Activated naive CD8-positive, alpha-beta T cell treated with anti-CD3 and anti-CD28 coated beads, Interleukin-2, amount 50 U/mL, for 24 hours (primary cell): ENCODE measurements around the gene APMAP.
"Not testable (repeated sequence)": the region's sequence is repeated elsewhere in the genome, so short reads cannot be mapped to it uniquely, and the experiment has no call there.

Experiments
- ATAC-seq: fragments of 150-1000 bp; cut with Tn5 transposase; one replicate; pipeline ENCODE4 v1.10.0; 2021
- DNase-seq: peaks from one replicate; pipeline ENCODE4 v3.0.0; 2021
- H3K27ac Mint-ChIP-seq: one replicate; pipeline ENCODE4 v1.8.0; 2021; ENCODE audit warnings: mild to moderate bottlenecking, mixed read lengths
- H3K27me3 Mint-ChIP-seq: one replicate; pipeline ENCODE4 v1.8.0; 2021; ENCODE audit warnings: mixed read lengths
- H3K36me3 Mint-ChIP-seq: one replicate; pipeline ENCODE4 v1.8.0; 2021; ENCODE audit warnings: low read depth, mixed read lengths
- H3K4me1 Mint-ChIP-seq: one replicate; pipeline ENCODE4 v1.8.0; 2021; ENCODE audit warnings: mixed read lengths
- H3K4me3 Mint-ChIP-seq: one replicate; pipeline ENCODE4 v1.8.0; 2021; ENCODE audit warnings: mild to moderate bottlenecking, moderate library complexity, mixed read lengths
- H3K9me3 Mint-ChIP-seq: one replicate; pipeline ENCODE4 v1.8.0; 2021; ENCODE audit warnings: mixed read lengths

APMAP gene

GRCh38 chr20:24953209-24953575, 39.4 kb downstream of the APMAP start:
- peaks cover 54% of the 10 kb centered on the region for H3K4me1 Mint-ChIP-seq
- H3K4me3 Mint-ChIP-seq, result peak overlapping the region; percentile 46
- H3K27me3 Mint-ChIP-seq, result no peaks in the 10 kb centered on the region
- ATAC-seq (no peak), DNase-seq (no peak)
- peaks cover 42% of the 10 kb centered on the region for H3K36me3 Mint-ChIP-seq
- H3K27ac Mint-ChIP-seq, result peak overlapping the region; percentile 69
- no peaks in the 10 kb centered on the region for H3K9me3 Mint-ChIP-seq

- Mint-ChIP-seq H3K27ac (peak overlapping the region; percentile 69), H3K4me3 (peak overlapping the region; percentile 89), H3K36me3 (peaks cover 44% of the 10 kb centered on the region), H3K4me1 (peaks cover 60% of the 10 kb centered on the region), H3K9me3 (peaks cover 6% of the 10 kb centered on the region), H3K27me3 (no peaks in the 10 kb centered on the region)
- ATAC-seq (no peak), DNase-seq (no peak)
Measured at GRCh38 chr20:24952376-24953208, 40.0 kb downstream of the APMAP start.

GRCh38 chr20:24951536-24952083, 40.9 kb downstream of the APMAP start:
- Mint-ChIP-seq H3K27ac (peak overlapping the region; percentile 69), H3K9me3 (peaks cover 16% of the 10 kb centered on the region), H3K36me3 (peaks cover 54% of the 10 kb centered on the region), H3K4me3 (peak overlapping the region; percentile 89), H3K27me3 (no peaks in the 10 kb centered on the region), H3K4me1 (peaks cover 68% of the 10 kb centered on the region)
- ATAC-seq, result no peak
- no peak for DNase-seq

GRCh38 chr20:24950836-24951525, 41.6 kb downstream of the APMAP start:
- peaks cover 64% of the 10 kb centered on the region for H3K4me1 Mint-ChIP-seq
- no peaks in the 10 kb centered on the region for H3K27me3 Mint-ChIP-seq
- peak overlapping the region; percentile 69 for H3K27ac Mint-ChIP-seq
- peaks cover 54% of the 10 kb centered on the region for H3K36me3 Mint-ChIP-seq
- DNase-seq (no peak), ATAC-seq (no peak)
- peaks cover 19% of the 10 kb centered on the region for H3K9me3 Mint-ChIP-seq
- peak overlapping the region; percentile 89 for H3K4me3 Mint-ChIP-seq

GRCh38 chr20:24950128-24950835, 42.3 kb downstream of the APMAP start:
- ATAC-seq, result no peak
- Mint-ChIP-seq H3K36me3 (peaks cover 56% of the 10 kb centered on the region), H3K4me1 (peaks cover 65% of the 10 kb centered on the region), H3K4me3 (peak overlapping the region; percentile 89), H3K9me3 (peaks cover 26% of the 10 kb centered on the region), H3K27ac (peak overlapping the region; percentile 97), H3K27me3 (no peaks in the 10 kb centered on the region)
- DNase-seq, result no peak

GRCh38 chr20:24949756-24950127, 42.8 kb downstream of the APMAP start:
- Mint-ChIP-seq H3K36me3 (peaks cover 51% of the 10 kb centered on the region), H3K4me3 (peak overlapping the region; percentile 89), H3K27me3 (no peaks in the 10 kb centered on the region), H3K4me1 (peaks cover 60% of the 10 kb centered on the region), H3K9me3 (peaks cover 30% of the 10 kb centered on the region), H3K27ac (peak overlapping the region; percentile 97)
- peak; percentile 37 for DNase-seq
- peak; percentile 12 for ATAC-seq

GRCh38 chr20:24948939-24949679, 43.4 kb downstream of the APMAP start, which contains the start of gene CST7:
Gene CST7 (plus strand): TSS chr20:24949269. CDS start chr20:24949506, 237 bp downstream.
- ATAC-seq (peak; percentile 95), DNase-seq (peak; percentile 90)
- peak within 1 kb of the TSS; percentile 97 for H3K27ac Mint-ChIP-seq
- H3K36me3 Mint-ChIP-seq, result peaks cover 47% of the 10 kb centered on the region
- no peaks in the 10 kb centered on the region for H3K27me3 Mint-ChIP-seq
- peaks cover 36% of the 10 kb centered on the region for H3K9me3 Mint-ChIP-seq
- H3K4me3 Mint-ChIP-seq, result peak within 1 kb of the TSS; percentile 89
- peaks cover 55% of the 10 kb centered on the region for H3K4me1 Mint-ChIP-seq

- DNase-seq, H3K27me3 Mint-ChIP-seq, ATAC-seq: not testable (repeated sequence)
- peak overlapping the region; percentile 97 for H3K27ac Mint-ChIP-seq
- H3K36me3 Mint-ChIP-seq, result peaks cover 41% of the 10 kb centered on the region
- peaks cover 49% of the 10 kb centered on the region for H3K4me1 Mint-ChIP-seq
- H3K4me3 Mint-ChIP-seq, result peak overlapping the region; percentile 89
- peaks cover 40% of the 10 kb centered on the region for H3K9me3 Mint-ChIP-seq
Measured at GRCh38 chr20:24948396-24948938, 44.1 kb downstream of the APMAP start.

- Mint-ChIP-seq H3K4me1 (peaks cover 36% of the 10 kb centered on the region), H3K36me3 (peaks cover 34% of the 10 kb centered on the region), H3K9me3 (peaks cover 50% of the 10 kb centered on the region)
- not testable (repeated sequence) for H3K4me3 Mint-ChIP-seq, DNase-seq, H3K27me3 Mint-ChIP-seq, ATAC-seq, H3K27ac Mint-ChIP-seq
Measured at GRCh38 chr20:24946376-24946775, 46.2 kb downstream of the APMAP start.

GRCh38 chr20:24943731-24944130, 48.8 kb downstream of the APMAP start:
- Mint-ChIP-seq H3K27me3 (no peaks in the 10 kb centered on the region), H3K27ac (no peak overlapping the region), H3K9me3 (peaks cover 59% of the 10 kb centered on the region), H3K36me3 (peaks cover 38% of the 10 kb centered on the region), H3K4me3 (no peak overlapping the region), H3K4me1 (peaks cover 25% of the 10 kb centered on the region)
- ATAC-seq, result no peak
- DNase-seq, result no peak

- Mint-ChIP-seq H3K27me3 (no peaks in the 10 kb centered on the region), H3K4me1 (peaks cover 20% of the 10 kb centered on the region), H3K4me3 (no peak overlapping the region), H3K27ac (no peak overlapping the region), H3K9me3 (peaks cover 59% of the 10 kb centered on the region), H3K36me3 (peaks cover 35% of the 10 kb centered on the region)
- DNase-seq (no peak), ATAC-seq (no peak)
Measured at GRCh38 chr20:24943196-24943595, 49.4 kb downstream of the APMAP start.

- ATAC-seq (no peak), DNase-seq (no peak)
- Mint-ChIP-seq H3K4me1 (peaks cover 15% of the 10 kb centered on the region), H3K27me3 (no peaks in the 10 kb centered on the region), H3K4me3 (no peak overlapping the region), H3K9me3 (peaks cover 54% of the 10 kb centered on the region), H3K27ac (no peak overlapping the region), H3K36me3 (peaks cover 30% of the 10 kb centered on the region)
Measured at GRCh38 chr20:24942679-24943078, 49.9 kb downstream of the APMAP start.

- peaks cover 5% of the 10 kb centered on the region for H3K4me1 Mint-ChIP-seq
- no peak for ATAC-seq
- DNase-seq, result no peak
- H3K27ac Mint-ChIP-seq, result no peak overlapping the region
- no peak overlapping the region for H3K4me3 Mint-ChIP-seq
- peaks cover 22% of the 10 kb centered on the region for H3K9me3 Mint-ChIP-seq
- H3K36me3 Mint-ChIP-seq, result peaks cover 8% of the 10 kb centered on the region
- no peaks in the 10 kb centered on the region for H3K27me3 Mint-ChIP-seq
Measured at GRCh38 chr20:24939036-24939435, 53.5 kb downstream of the APMAP start.
